NCI-H524 (cell line): ENCODE results near the gene ID1.

Source experiments
- DNase-seq, 2 experiments: peaks; one replicate each; lab custom pipeline; 2025; lab: John Stamatoyannopoulos, UW

Gene ID1, protein sequence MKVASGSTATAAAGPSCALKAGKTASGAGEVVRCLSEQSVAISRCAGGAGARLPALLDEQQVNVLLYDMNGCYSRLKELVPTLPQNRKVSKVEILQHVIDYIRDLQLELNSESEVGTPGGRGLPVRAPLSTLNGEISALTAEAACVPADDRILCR

DNA sequence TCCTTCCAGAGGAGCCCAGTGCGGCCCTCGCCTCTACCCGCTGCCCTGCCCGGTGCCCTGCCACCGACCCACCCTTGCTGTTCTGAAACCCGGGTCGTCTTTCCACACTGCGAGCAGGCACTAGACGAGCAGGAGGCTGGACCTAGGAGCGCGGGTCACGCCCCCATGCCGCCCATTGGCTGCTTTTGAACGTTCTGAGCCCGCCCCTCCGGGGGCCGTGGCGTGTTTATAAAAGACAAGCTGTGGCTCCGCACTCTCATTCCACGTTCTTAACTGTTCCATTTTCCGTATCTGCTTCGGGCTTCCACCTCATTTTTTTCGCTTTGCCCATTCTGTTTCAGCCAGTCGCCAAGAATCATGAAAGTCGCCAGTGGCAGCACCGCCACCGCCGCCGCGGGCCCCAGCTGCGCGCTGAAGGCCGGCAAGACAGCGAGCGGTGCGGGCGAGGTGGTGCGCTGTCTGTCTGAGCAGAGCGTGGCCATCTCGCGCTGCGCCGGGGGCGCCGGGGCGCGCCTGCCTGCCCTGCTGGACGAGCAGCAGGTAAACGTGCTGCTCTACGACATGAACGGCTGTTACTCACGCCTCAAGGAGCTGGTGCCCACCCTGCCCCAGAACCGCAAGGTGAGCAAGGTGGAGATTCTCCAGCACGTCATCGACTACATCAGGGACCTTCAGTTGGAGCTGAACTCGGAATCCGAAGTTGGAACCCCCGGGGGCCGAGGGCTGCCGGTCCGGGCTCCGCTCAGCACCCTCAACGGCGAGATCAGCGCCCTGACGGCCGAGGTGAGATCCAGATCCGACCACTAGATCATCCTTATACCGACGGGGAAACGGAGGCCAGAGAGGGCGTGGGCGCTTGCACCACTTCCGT, at the start of gene ID1:
ID1 (plus strand) TSS at position 259 of the 871 bp plus-strand sequence; CDS start at position 358, 99 bp downstream.
- DNase-seq: peak; percentile 98

GRCh38 chr20:31559704-31560093, 45.4 kb upstream of the ID1 start:
- DNase-seq: no peak

- peak; percentile 43 to 60 for DNase-seq
Observed at GRCh38 chr20:31560094-31560745, 44.9 kb upstream of the ID1 start.

- no peak for DNase-seq
Observed at GRCh38 chr20:31560746-31561598, 44.1 kb upstream of the ID1 start.

- DNase-seq: no peak
Observed at GRCh38 chr20:31562241-31562640, 42.8 kb upstream of the ID1 start.

- no peak for DNase-seq
Observed at GRCh38 chr20:31564284-31564683, 40.8 kb upstream of the ID1 start.

DNA sequence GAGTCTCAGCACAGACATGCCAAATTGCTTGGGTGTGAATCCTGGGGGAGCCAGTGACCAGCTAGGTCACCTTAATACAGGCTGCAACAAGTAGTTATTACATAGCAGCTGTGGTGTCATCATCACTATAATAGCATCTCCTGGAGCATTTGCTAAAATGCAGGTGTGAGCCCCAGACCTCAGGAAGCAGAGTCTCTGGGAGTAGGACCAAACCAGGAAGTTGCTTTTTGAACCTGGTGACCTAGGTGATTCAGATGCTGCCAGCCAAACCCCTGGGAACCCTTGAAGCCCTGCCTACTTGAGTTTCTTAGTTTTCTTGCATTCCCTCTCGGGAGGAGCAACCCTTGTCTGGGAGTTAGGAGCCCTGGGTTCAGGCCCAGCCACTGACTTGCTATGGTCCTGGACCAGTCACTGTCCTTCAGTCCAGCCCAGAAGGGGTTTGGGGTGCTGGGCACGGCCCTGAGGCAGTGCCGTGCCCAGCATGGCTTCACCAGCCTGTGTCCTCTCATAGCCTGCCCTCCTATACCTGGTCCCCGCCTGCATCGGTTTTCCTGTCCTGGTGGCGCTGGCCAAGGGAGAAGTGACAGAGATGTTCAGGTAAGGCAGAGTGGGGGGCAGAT, 39.3 kb upstream of the ID1 start:
- no peak for DNase-seq

GRCh38 chr20:31566319-31566657, 38.8 kb upstream of the ID1 start:
- DNase-seq: no peak

GRCh38 chr20:31566658-31567379, 38.3 kb upstream of the ID1 start:
- DNase-seq: no peak

- no peak for DNase-seq
Observed at GRCh38 chr20:31567380-31567720, 37.7 kb upstream of the ID1 start.

- DNase-seq: no peak
Observed at GRCh38 chr20:31568041-31568731, 36.9 kb upstream of the ID1 start.

DNA sequence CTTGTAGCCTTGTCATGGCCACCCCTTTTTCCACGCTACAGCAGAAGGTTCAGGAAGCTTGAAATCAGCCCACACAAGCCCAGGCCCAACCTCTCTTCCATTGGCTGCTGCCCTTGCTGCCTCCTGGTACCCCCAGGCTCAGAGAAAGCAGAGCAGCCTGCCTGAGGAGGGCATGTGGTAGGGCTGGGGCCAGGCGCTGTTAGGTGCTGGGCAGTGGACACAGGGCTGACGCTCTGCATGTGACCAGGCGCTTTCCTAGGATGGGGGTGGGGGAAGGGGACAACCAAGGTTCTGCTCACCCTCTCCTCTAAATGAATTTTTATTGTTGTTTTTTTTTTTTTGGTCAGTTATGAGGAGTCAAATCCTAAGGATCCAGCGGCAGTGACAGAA, 36.3 kb upstream of the ID1 start:
- no peak for DNase-seq

DNA sequence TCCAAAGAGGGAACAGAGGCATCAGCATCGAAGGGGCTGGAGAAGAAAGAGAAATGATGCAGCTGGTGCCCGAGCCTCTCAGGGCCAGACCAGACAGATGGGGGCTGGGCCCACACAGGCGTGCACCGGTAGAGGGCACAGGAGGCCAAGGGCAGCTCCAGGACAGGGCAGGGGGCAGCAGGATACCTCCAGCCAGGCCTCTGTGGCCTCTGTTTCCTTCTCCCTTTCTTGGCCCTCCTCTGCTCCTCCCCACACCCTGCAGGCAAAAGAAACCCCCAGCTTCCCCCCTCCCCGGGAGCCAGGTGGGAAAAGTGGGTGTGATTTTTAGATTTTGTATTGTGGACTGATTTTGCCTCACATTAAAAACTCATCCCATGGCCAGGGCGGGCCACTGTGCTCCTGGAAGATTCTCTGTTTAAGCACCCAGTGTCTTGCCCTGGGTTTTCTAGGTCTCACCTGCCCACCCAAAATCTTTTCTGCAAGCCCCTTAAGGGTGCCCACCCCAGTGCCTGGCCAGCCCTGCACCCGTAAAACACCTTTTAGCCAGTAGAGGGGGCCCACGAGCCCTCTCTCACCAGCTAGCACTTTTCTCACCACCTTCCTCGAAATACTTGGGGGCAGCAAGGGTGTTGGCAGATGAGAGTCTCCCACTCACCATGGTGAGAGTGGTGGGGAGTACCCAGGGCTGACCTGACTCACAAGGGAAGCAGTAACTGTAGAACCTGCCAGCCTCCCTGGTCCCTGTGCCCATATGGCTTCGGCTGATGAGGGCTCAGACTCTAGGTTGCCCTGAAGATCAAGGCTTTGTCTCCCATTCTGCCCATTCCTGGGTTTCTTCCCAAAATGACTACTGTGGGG, 35.7 kb upstream of the ID1 start:
- DNase-seq: peak; percentile 37 to 64

GRCh38 chr20:31570021-31570463, 35.0 kb upstream of the ID1 start:
- DNase-seq: no peak

DNA sequence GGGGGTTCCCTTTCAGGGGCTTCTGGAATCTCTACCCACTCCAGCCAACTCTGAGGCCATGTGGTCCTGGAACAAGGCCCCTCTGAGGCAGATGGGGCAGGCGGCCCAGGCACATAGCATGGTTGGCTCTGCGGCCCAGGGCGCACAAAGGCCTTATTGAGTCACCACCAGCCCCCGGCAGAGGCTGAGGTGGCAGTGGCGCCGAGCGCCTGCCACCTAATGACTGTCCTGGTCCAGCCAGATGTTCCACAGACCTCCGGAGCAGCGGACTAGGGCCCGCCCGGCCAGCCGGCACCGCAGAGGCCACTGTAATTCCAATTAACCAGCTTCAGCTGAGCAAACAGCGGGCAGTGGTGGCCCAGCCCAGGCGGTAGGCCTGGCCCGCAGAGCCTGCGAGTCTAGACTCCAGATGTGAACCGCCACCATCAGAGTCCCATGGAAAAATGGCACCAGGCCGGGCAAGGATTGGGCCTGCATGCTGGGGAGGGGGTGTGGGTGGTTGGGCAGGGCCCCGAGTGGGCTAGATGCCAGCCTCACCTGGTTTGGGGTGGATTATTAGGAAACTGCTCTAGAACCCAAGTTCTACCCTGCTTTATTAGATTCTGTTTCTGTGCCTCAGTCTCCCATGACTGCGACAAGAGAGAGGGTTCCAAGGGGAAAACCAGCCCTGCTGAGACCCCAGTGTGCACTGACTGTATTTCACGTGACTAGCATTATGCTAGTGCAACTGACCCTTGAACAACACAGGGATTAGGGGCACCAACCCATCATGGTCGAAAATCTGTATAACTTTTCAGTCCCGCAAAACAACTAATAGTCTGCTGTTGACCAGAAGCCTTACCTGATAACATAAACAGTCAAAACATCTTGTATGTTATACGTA, 34.1 kb upstream of the ID1 start:
- no peak for DNase-seq

DNA sequence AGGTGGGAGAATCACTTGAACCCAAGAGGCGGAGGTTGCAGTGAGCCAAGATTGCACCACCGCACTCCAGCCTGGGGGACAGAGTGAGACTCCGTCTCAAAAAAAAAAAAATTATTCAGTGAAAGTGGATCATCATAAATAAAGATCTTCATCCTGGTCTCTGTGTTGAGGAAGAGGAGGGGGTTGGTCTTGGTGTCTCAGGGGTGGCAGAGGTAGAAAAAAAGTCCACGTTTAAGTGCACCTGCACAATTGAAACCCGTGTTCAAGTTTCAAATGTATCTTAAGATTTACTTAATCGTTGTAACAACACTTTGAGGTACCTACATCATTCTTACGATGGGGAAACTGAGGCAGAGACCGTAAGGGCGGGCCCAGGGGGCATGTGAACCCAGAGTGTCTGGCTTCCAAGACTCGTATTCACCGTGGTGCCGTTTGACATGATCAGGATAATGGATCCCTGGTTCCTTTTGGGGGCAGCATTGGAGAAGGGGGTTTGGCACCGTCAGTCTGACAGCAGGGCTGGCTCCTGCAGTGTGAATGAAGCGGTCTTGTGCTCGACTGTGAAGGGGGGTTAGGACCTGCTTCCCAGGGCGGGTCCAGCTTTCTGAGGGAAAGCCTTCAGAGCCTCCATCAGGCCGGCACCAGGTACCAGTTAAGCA, 32.9 kb upstream of the ID1 start:
- DNase-seq: peak; percentile 87 to 88

GRCh38 chr20:31572701-31573554, 32.2 kb upstream of the ID1 start:
- peak; percentile 97 to 98 for DNase-seq
